Mesothelial cell of epicardium (in vitro differentiated cells): ENCODE results near the gene CCDC154. TPM values are rescaled to one million over a fixed set of nuclear protein-coding genes. Genes with fewer than 3 reads are reported as not detected.

Experiments used
- DNase-seq, 2 experiments: peaks; one replicate each; pipeline ENCODE4 v3.0.0; 2021; ENCODE audit warnings: low spot score in 2 of 2; ENCODE audit not compliant: unreplicated experiment in 2 of 2
- H3K27ac Mint-ChIP-seq: 2 replicates; pipeline ENCODE4 v1.8.0; 2021; ENCODE audit warnings: mixed read lengths
- H3K27me3 Mint-ChIP-seq: 2 replicates; pipeline ENCODE4 v1.8.0; 2021; ENCODE audit warnings: low read depth, mixed read lengths
- H3K36me3 Mint-ChIP-seq: 2 replicates; pipeline ENCODE4 v1.8.0; 2021; ENCODE audit warnings: mixed read lengths
- H3K4me1 Mint-ChIP-seq: 2 replicates; pipeline ENCODE4 v1.8.0; 2021; ENCODE audit warnings: mixed read lengths
- H3K4me3 Mint-ChIP-seq: 2 replicates; pipeline ENCODE4 v1.8.0; 2021; ENCODE audit warnings: mild to moderate bottlenecking, moderate library complexity, mixed read lengths
- H3K9me3 Mint-ChIP-seq: 2 replicates; pipeline ENCODE4 v1.8.0; 2021; ENCODE audit warnings: mixed read lengths
- CTCF ChIP-seq: fragments of 200-600 bp; sonication (generic); IDR thresholded peaks from one replicate; pipeline ENCODE4 v1.5.0; 2021; ENCODE audit warnings: antibody characterized with exemption; ENCODE audit not compliant: unreplicated experiment
- total RNA-seq: library from RNA; stranded (reverse); gene quantifications from 3 replicates; pipeline ENCODE4 v1.2.1, GENCODE V29; 2021

CCDC154 gene
- total RNA-seq, 1 donor from 2014 or later = 5.6 TPM

GRCh38 chr16:1387331-1387730, 57.0 kb downstream of the CCDC154 start:
- no peak overlapping the region for H3K4me3 Mint-ChIP-seq
- H3K36me3 Mint-ChIP-seq = peaks cover 13% of the 10 kb centered on the region
- no peak for DNase-seq
- TF ChIP-seq CTCF = no peak
- H3K9me3 Mint-ChIP-seq = no peaks in the 10 kb centered on the region
- no peaks in the 10 kb centered on the region for H3K27me3 Mint-ChIP-seq
- no peaks in the 10 kb centered on the region for H3K4me1 Mint-ChIP-seq
- no peak overlapping the region for H3K27ac Mint-ChIP-seq

- no peak for TF ChIP-seq CTCF
- DNase-seq = no peak
- H3K4me3 Mint-ChIP-seq = no peak overlapping the region
- peaks cover under 1% of the 10 kb centered on the region for H3K27me3 Mint-ChIP-seq
- peaks cover 8% of the 10 kb centered on the region for H3K36me3 Mint-ChIP-seq
- peaks cover under 1% of the 10 kb centered on the region for H3K4me1 Mint-ChIP-seq
- no peaks in the 10 kb centered on the region for H3K9me3 Mint-ChIP-seq
- H3K27ac Mint-ChIP-seq = no peak overlapping the region
Observed at GRCh38 chr16:1385232-1385631, 59.1 kb downstream of the CCDC154 start.

Other genes starting within 250 kb of the CCDC154 start
- gene TPSG1, start 219.3 kb downstream of the CCDC154 start, total RNA-seq = not detected in 3 replicates
- not detected in 3 replicates for gene TPSB2, start 214.4 kb downstream of the CCDC154 start, total RNA-seq
- not detected in 3 replicates for gene TPSAB1, start 203.9 kb downstream of the CCDC154 start, total RNA-seq
- not detected in 3 replicates for gene TPSD1, start 188.5 kb downstream of the CCDC154 start, total RNA-seq
- gene UBE2I, start 134.9 kb downstream of the CCDC154 start, total RNA-seq = 205 to 214 TPM (median 208 TPM) in 3 replicates
- 1.3 to 2.4 TPM (median 2.3 TPM) in 3 replicates for gene BAIAP3, start 110.9 kb downstream of the CCDC154 start, total RNA-seq
- 42.1 to 43.7 TPM (median 42.7 TPM) in 3 replicates for gene TSR3, start 92.7 kb downstream of the CCDC154 start, total RNA-seq
- gene GNPTG, start 92.6 kb downstream of the CCDC154 start, total RNA-seq = 47.8 to 52.9 TPM (median 48.4 TPM) in 3 replicates
- gene UNKL, start 29.9 kb downstream of the CCDC154 start, total RNA-seq = 38.3 to 43.6 TPM (median 40.2 TPM) in 3 replicates
- 12.9 to 14.6 TPM (median 14.2 TPM) in 3 replicates for gene UQCC4, start 23.8 kb downstream of the CCDC154 start, total RNA-seq
- not detected in 3 replicates for gene PERCC1, start 13.5 kb downstream of the CCDC154 start, total RNA-seq
- gene CLCN7, start 30.5 kb upstream of the CCDC154 start, total RNA-seq = 94.5 to 96.1 TPM (median 94.6 TPM) in 3 replicates
- gene PTX4, start 44.4 kb upstream of the CCDC154 start, total RNA-seq = not detected in 3 replicates
- gene TELO2, start 48.8 kb upstream of the CCDC154 start, total RNA-seq = 66.7 to 70.2 TPM (median 69.8 TPM) in 3 replicates
- 6.6 to 7.7 TPM (median 6.9 TPM) in 3 replicates for gene TMEM204, start 89.1 kb upstream of the CCDC154 start, total RNA-seq
- 60.3 to 63.5 TPM (median 62.9 TPM) in 3 replicates for gene IFT140, start 167.5 kb upstream of the CCDC154 start, total RNA-seq
- 42.5 to 44.8 TPM (median 43.2 TPM) in 3 replicates for gene CRAMP1, start 167.8 kb upstream of the CCDC154 start, total RNA-seq
- gene JPT2, start 233.7 kb upstream of the CCDC154 start, total RNA-seq = 72.9 to 78.3 TPM (median 73.9 TPM) in 3 replicates